Activated CD8-positive, alpha-beta T cell treated with anti-CD3 and anti-CD28 coated beads for 36 hours (primary cell): ENCODE results near the gene GPBP1. TPM values are rescaled to one million over a fixed set of nuclear protein-coding genes. Genes with fewer than 3 reads are reported as not detected.
"Not testable (repeated sequence)": the region's sequence is repeated elsewhere in the genome, so short reads cannot be mapped to it uniquely, and the experiment has no call there.

ENCODE experiments used
- ATAC-seq: fragments of 200-7000 bp; cut with Tn5 transposase; one replicate; pipeline ENCODE4 v1.10.0; 2021; ENCODE audit warnings: mild to moderate bottlenecking, moderate library complexity
- CTCF ChIA-PET: fragments of 350-600 bp; sonication (Branson Sonifier 250); formaldehyde crosslinking; loops from one replicate; lab custom pipeline; 2021; ENCODE audit warnings: antibody characterized with exemption; lab: Charles Lee
- POLR2A ChIA-PET: fragments of 350-600 bp; sonication (Branson Sonifier 250); formaldehyde crosslinking; loops from one replicate; lab custom pipeline; 2021; ENCODE audit warnings: antibody characterized with exemption; lab: Charles Lee
- DNase-seq: peaks from one replicate; pipeline ENCODE4 v3.0.0-alpha.2; 2020
- H3K27ac Mint-ChIP-seq: one replicate; pipeline ENCODE4 v1.8.0; 2021; ENCODE audit warnings: mild to moderate bottlenecking, mixed read lengths
- H3K27me3 Mint-ChIP-seq: one replicate; pipeline ENCODE4 v1.8.0; 2021; ENCODE audit warnings: mixed read lengths
- H3K36me3 Mint-ChIP-seq: one replicate; pipeline ENCODE4 v1.8.0; 2021; ENCODE audit warnings: low read depth, mixed read lengths
- H3K4me1 Mint-ChIP-seq: one replicate; pipeline ENCODE4 v1.8.0; 2021; ENCODE audit warnings: low read depth, mixed read lengths
- H3K4me3 Mint-ChIP-seq: one replicate; pipeline ENCODE4 v1.8.0; 2021; ENCODE audit warnings: mild to moderate bottlenecking, moderate library complexity, mixed read lengths
- H3K9me3 Mint-ChIP-seq: one replicate; pipeline ENCODE4 v1.8.0; 2021; ENCODE audit warnings: mixed read lengths
- CTCF ChIP-seq: fragments of 200-600 bp; IDR thresholded peaks from one replicate; pipeline ENCODE4 v1.8.0; 2022; ENCODE audit warnings: antibody characterized with exemption, mild to moderate bottlenecking
- intact Hi-C: fragments of 100-400 bp; cut with micrococcal nuclease; formaldehyde crosslinking; loops from one replicate; pipeline ENCODE4 v1.10.0; 2022
- total RNA-seq, 2 experiments: library from RNA; stranded (reverse); gene quantifications; one replicate each; pipeline ENCODE4 v1.2.3, GENCODE V29; 2021

The GPBP1 gene
- total RNA-seq, 2 experiments from 2014 or later = 87.9 to 88.5 TPM

- H3K27me3 Mint-ChIP-seq = no peaks in the 10 kb centered on the region
- POLR2A ChIA-PET = no interaction called here
- no peak overlapping the region for H3K4me3 Mint-ChIP-seq
- H3K9me3 Mint-ChIP-seq = peaks cover under 1% of the 10 kb centered on the region
- no peak overlapping the region for H3K27ac Mint-ChIP-seq
- intact Hi-C loops = no loop called here
- H3K4me1 Mint-ChIP-seq = peaks cover 5% of the 10 kb centered on the region
- H3K36me3 Mint-ChIP-seq = no peaks in the 10 kb centered on the region
- ATAC-seq (no peak), DNase-seq (no peak)
- TF ChIP-seq CTCF = no peak
- CTCF ChIA-PET = interaction anchor here (0.5 to 1.1 kb wide), 2 partner anchors 14 to 27 kb away, joined by 3 read pairs; no protein-coding TSS in a partner anchor
Measured at GRCh38 chr5:57164124-57164523, 9.7 kb upstream of the GPBP1 start.

- DNase-seq, ATAC-seq, POLR2A ChIA-PET, H3K27me3 Mint-ChIP-seq, H3K27ac Mint-ChIP-seq, H3K36me3 Mint-ChIP-seq, H3K4me3 Mint-ChIP-seq, H3K9me3 Mint-ChIP-seq, intact Hi-C loops, H3K4me1 Mint-ChIP-seq: not testable (repeated sequence)
- CTCF ChIA-PET = interaction anchor here (1.6 to 1.8 kb wide), 2 partner anchors 27 to 55 kb away, joined by 3 to 5 read pairs; no protein-coding TSS in a partner anchor
Measured at GRCh38 chr5:57165171-57165570, 8.7 kb upstream of the GPBP1 start.

- ChIA-PET POLR2A (no interaction called here), CTCF (interaction anchor here (1.6 to 1.8 kb wide), 2 partner anchors 28 to 54 kb away, joined by 3 to 5 read pairs; no protein-coding TSS in a partner anchor)
- Mint-ChIP-seq H3K36me3 (no peaks in the 10 kb centered on the region), H3K27me3 (no peaks in the 10 kb centered on the region), H3K27ac (no peak overlapping the region), H3K4me1 (peaks cover 5% of the 10 kb centered on the region), H3K4me3 (no peak overlapping the region), H3K9me3 (no peaks in the 10 kb centered on the region)
- intact Hi-C loops = no loop called here
- no peak for ATAC-seq
- DNase-seq = no peak
- TF ChIP-seq CTCF = no peak
Measured at GRCh38 chr5:57166276-57166675, 7.6 kb upstream of the GPBP1 start.

- ChIA-PET CTCF (interaction anchor here (1.7 kb wide), 1 partner anchor 29 kb away, joined by 6 read pairs; no protein-coding TSS in a partner anchor), POLR2A (no interaction called here)
- Mint-ChIP-seq H3K36me3 (peaks cover 1% of the 10 kb centered on the region), H3K4me1 (peaks cover 11% of the 10 kb centered on the region), H3K27ac (no peak overlapping the region), H3K4me3 (no peak overlapping the region), H3K27me3 (no peaks in the 10 kb centered on the region), H3K9me3 (no peaks in the 10 kb centered on the region)
- no peak for DNase-seq
- no peak for ATAC-seq
- intact Hi-C loops = no loop called here
- no peak for TF ChIP-seq CTCF
Measured at GRCh38 chr5:57167201-57167600, 6.7 kb upstream of the GPBP1 start.

GRCh38 chr5:57170116-57170515 lies 3.7 kb upstream of the GPBP1 start:
- DNase-seq, H3K27me3 Mint-ChIP-seq, H3K27ac Mint-ChIP-seq: not testable (repeated sequence)

GRCh38 chr5:57171816-57172465 lies 1.9 kb upstream of the GPBP1 start:
- H3K27me3 Mint-ChIP-seq = no peaks in the 10 kb centered on the region
- peak overlapping the region; percentile 88 for H3K4me3 Mint-ChIP-seq
- peaks cover 7% of the 10 kb centered on the region for H3K4me1 Mint-ChIP-seq
- no peaks in the 10 kb centered on the region for H3K9me3 Mint-ChIP-seq
- peak; percentile 61 for DNase-seq
- TF ChIP-seq CTCF = no peak
- H3K27ac Mint-ChIP-seq = peak overlapping the region; percentile 95
- peaks cover 22% of the 10 kb centered on the region for H3K36me3 Mint-ChIP-seq
- intact Hi-C loops = loop anchor here (5.0 kb wide), 1 partner anchor 355 kb away; the partner anchor contains the start of gene MAP3K1
- POLR2A ChIA-PET = interaction anchor here (0.6 to 1.1 kb wide), 2 partner anchors 31 to 72 kb away, joined by 3 read pairs; no protein-coding TSS in a partner anchor
- no peak for ATAC-seq
- CTCF ChIA-PET = no interaction called here

More at GRCh38 chr5:57170116-57170515, 3.7 kb upstream of the GPBP1 start:
- CTCF ChIA-PET, H3K36me3 Mint-ChIP-seq, H3K4me3 Mint-ChIP-seq, ATAC-seq, H3K9me3 Mint-ChIP-seq, POLR2A ChIA-PET: not testable (repeated sequence)
- intact Hi-C loops = loop anchor here (5.0 kb wide), 1 partner anchor 353 kb away; the partner anchor contains the start of gene MAP3K1
- H3K4me1 Mint-ChIP-seq = peaks cover 12% of the 10 kb centered on the region
